Epithelial cell of prostate (primary cell): ENCODE data around the gene ATP6V0E1.

Experiments used
- DNase-seq: peaks from one replicate; pipeline ENCODE4 v3.0.0-alpha.2; 2011; ENCODE audit warnings: low read depth, low spot score
- H3K27ac ChIP-seq: fragments of 450-650 bp; 2 replicates; pipeline ENCODE4 v1.5.1; 2017; ENCODE audit warnings: mild to moderate bottlenecking

ATP6V0E1 gene

DNA sequence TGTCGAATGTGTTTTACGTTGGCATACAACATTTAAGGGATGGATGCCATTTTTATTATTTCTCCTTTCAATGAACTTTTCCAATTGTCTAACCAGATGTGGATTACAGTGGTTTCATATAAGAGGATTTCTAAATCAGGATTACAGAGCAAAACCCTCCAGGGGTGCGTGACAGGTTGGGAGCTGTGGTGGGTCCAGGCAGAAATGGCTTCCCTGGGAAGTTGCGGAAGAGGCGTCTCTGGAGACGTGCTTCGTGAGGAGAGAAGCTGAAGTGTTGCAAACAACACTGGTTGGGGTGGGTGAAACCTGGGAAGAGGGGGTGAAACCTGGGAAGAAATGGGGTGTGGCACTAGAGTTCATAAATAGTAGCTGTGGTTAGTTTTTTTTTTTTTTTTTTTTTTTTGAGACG is 28.8 kb upstream of the ATP6V0E1 start:
- H3K27ac ChIP-seq = peak overlapping the region; percentile 93
- no peak for DNase-seq

GRCh38 chr5:172956228-172956627 is 27.3 kb upstream of the ATP6V0E1 start:
- DNase-seq = no peak
- peak overlapping the region; percentile 93 for H3K27ac ChIP-seq

DNA sequence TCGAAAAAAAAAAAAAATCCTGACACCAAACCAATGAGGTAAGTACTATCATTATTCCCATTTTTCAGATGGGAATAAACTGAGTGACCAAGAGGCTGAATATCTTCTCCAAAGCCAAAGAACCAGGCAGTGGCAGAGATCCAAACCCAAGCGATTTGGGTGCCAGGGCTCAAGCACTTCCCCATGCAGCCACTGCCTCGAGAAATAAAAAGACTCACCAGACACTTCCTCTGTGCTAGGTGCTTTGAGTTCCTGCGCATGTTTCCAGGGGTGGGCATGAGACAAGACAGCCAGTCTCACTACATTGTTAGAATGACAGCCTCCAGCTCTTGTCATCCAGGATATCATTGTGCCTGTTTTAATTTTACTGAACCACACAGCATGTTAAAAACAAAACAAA is 26.6 kb upstream of the ATP6V0E1 start:
- no peak for DNase-seq
- H3K27ac ChIP-seq = peak overlapping the region; percentile 93

GRCh38 chr5:172957458-172957857 is 26.1 kb upstream of the ATP6V0E1 start:
- DNase-seq = no peak
- H3K27ac ChIP-seq = peak overlapping the region; percentile 93

DNA sequence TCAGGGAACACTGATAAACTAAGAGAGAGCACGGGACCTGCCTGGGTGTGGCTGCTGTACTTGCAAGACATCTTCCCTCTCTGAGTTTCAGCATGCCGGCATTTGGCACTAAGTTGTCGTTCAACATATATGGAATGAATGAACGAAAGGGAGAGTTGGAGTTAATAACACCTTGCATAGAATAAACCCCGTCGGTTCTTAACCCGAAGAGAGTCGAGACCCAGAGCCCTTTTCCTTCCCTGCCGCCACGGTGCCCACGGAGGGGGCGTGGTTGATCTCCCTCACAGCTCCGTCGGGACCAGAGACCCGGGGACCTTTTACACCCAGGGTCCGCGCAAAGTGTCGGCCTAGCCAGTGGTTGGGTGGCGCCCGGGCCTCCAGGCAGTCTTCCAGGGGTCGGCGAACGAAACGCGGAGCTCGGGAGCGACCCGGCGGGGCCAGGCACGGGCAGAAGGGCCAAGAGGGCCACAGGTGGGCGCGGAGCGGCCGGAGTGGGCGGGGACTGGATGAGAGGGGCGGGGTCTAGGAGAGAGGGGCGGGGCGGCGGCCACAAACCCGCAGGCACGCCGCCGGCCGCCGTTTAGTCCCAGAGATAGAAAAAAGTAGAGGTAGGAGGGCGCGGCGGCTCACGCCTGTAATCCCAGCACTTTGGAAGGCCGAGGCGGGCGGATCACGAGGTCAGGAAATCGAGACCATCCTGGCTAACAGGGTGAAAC is 25.1 kb upstream of the ATP6V0E1 start:
- DNase-seq = no peak
- peak overlapping the region; percentile 93 for H3K27ac ChIP-seq

DNA sequence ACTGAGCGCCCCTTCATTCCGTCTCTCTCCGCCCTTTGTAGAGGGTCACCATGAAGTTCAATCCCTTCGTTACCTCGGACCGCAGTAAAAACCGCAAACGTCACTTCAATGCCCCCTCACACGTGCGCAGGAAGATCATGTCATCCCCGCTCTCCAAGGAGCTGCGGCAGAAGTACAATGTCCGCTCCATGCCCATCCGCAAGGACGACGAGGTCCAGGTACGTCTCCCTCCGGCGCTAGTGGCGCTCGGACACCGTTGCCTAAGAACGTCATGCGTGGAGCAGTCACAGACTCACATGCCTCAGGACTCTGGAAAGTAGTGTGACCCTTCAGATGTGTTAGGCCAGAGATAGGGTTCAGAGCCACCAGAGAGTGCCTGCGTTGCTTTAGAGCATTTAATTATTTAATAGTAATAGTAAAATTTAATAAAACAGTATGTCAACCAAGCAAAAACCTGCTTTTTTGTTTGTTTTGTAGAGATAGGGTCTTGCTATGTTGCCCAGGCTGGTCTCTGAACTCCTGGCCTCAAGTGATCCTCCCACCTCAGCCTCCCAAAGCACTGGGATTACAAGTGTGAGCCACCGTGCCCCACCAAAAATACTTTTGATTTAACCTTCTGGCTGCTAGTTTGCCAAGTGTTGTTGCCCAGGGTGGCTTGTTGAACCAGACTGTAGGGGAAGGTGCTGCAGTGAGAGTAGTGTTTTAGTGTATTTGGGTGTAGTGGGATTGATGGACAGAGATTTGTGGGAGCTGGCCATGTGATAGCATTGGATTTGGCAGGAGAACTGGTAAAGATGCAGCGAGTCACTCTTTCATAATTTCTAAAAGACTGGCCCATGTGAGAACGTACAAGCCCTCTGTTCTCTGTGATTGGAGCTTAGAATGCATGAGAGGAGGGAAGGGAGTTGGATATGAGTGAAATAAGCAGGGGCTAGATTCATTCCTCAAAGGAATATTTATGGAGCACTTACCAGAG is 23.5 kb upstream of the ATP6V0E1 start:
- H3K27ac ChIP-seq = peak overlapping the region; percentile 93
- DNase-seq = no peak

GRCh38 chr5:172969921-172970320 is 13.7 kb upstream of the ATP6V0E1 start:
- H3K27ac ChIP-seq = no peak overlapping the region

DNA sequence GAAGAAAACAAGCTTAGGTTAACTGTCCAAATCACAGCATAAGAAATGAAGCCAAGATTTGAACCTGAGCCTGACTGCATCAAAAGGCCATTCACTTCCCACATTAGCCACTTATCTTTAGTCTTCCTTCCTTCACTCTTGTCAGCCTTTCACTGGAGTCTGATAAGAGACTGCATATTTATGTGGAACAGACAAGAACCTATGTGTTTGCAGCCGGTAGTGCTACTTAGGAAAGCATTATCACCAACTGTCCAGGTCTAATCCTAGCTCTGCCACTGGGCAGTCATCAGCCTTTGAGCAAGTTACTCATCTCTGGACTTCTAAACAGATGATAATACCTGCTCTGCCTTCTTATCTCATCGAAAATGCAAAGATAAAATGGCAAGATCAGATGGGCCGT is 12.1 kb upstream of the ATP6V0E1 start:
- no peak overlapping the region for H3K27ac ChIP-seq
- no peak for DNase-seq

More at GRCh38 chr5:172969921-172970320, 13.7 kb upstream of the ATP6V0E1 start:
- no peak for DNase-seq

DNA sequence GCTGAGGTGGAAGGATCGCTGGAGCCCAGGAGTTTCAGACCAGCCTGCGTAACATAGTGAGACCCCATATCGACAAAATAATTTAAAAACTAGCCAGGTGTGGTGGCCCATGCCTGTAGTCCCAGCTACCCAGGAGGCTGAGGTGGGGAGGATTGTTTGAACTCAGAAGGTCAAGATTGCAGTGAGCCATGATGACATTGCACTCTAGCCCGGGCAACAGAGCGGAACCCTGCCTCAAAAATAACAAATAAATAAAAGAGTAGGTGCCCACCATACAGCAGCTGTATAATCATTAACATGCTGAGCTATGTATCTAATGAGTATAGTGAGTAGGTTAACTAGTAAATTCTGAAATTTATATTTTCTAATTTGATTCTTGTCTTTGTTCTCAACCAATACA is 11.0 kb upstream of the ATP6V0E1 start:
- H3K27ac ChIP-seq = no peak overlapping the region
- no peak for DNase-seq

- DNase-seq = no peak
- no peak overlapping the region for H3K27ac ChIP-seq
Observed at GRCh38 chr5:172973127-172973916, 10.2 kb upstream of the ATP6V0E1 start.

GRCh38 chr5:172973931-172974330 is 9.6 kb upstream of the ATP6V0E1 start:
- H3K27ac ChIP-seq = no peak overlapping the region
- DNase-seq = no peak

DNA sequence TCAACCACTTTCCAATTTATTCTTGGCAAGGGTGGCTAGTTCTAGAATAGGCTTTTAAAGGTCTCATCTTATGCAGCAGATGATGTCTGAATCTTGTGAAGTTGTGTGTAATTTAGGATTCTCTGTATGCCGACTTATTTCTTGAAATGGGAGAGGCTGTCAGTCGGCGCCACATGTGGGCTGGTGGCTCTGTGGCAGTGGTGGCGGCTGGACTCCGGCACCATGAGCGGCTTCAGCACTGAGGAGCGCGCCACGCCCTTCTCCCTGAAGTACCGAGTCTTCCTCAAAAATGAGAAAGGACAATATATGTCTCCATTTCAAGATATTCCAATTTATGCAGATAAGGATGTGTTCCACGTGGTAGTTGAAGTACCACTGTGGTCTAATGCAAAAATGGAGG is 8.3 kb upstream of the ATP6V0E1 start:
- no peak for DNase-seq
- no peak overlapping the region for H3K27ac ChIP-seq

DNA sequence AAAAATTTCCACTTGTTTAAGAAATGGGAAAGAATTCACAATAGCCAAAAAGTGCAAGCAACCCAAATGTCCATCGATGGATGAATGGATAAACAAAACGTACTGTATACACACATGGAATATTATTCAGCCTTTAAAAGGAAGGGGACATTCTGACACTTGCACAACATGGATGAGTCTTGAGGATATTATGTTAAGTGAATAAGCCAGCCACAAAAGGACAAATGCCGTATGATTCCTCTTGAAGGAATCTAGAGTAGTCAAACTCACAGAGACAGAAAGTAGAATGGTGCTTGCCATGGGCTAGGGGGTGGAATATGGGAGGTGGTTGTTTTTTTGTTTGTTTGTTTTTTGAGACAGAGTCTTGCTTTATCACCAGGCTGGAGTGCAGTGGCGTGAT is 3.8 kb upstream of the ATP6V0E1 start:
- peak overlapping the region; percentile 10 for H3K27ac ChIP-seq
- peak; percentile 22 for DNase-seq

DNA sequence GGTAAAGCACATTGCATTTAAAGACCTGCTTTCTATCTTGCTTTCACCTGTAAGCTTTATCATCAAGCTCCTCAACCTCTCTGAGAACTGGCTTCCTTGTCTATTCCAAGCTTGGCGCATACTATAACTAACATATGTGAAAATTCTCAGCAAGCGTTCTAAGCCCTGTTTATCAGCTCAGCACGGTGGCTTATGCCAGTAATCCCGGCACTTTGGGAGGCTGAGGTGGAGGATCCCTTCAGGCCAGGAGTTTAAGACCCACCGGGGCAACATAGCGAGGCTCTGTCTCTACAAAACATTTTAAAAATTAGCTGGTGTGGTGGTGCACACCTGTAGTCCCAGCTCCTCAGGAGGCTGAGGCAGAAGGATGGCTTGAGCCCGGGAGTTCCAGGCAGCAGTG is 1.6 kb upstream of the ATP6V0E1 start:
- no peak overlapping the region for H3K27ac ChIP-seq
- no peak for DNase-seq

DNA sequence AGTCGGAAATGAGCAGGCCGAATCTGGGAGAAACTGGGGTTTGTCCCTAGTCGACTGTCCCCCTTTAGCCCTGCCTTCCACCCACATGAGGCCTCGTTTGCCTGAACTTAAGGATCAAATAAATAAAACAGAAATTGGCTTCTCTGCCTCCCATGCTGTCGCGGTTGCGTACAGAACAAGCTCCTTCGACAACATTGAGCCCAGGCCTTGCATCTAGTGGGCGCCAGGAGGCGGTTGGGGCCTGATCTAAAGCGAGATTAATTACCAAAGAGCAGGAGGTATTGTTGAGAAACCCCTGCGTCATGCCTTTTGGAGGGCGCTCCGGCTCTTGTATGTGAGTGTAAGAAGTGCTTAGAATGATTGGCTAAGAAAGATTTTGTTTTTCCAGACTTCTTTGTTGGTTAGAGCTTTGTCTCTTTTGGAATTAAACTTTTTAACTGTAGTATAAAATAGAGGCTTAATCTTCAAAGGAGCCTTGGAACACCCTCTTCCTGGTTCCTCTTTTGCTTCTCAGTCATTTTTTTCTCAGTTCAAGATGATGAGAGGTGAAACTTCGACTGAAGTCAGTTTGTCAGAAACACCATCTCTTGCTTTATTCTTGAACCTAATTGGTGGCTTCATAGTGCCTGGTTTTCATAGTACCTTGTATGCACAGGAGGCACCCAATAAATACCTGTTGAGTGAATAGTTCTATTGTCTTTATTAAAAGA is 828 bp downstream of the ATP6V0E1 start:
- DNase-seq = peak; percentile 59
- peak overlapping the region; percentile 95 for H3K27ac ChIP-seq

GRCh38 chr5:172985596-172985995 is 2.0 kb downstream of the ATP6V0E1 start:
- DNase-seq = no peak
- H3K27ac ChIP-seq = peak overlapping the region; percentile 95

DNA sequence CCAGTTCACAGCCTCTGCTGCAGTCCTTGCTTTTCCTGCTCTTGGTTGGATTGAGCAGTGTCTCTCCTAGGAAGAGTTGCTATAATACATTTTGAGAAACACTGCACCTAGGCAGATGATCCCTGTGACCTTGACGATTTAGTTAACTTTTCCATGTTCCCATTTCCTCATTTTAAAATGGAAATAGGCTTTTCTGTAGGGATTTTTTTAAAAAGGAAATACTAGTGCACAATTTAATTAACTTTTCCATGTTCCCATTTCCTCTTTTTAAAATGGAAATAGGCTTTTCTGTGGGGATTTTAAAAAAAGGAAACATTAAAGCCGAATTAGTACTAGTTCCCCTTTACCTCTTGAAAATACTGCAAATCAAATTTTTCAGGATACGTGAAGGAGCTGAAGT is 4.7 kb downstream of the ATP6V0E1 start:
- DNase-seq = no peak
- H3K27ac ChIP-seq = no peak overlapping the region

DNA sequence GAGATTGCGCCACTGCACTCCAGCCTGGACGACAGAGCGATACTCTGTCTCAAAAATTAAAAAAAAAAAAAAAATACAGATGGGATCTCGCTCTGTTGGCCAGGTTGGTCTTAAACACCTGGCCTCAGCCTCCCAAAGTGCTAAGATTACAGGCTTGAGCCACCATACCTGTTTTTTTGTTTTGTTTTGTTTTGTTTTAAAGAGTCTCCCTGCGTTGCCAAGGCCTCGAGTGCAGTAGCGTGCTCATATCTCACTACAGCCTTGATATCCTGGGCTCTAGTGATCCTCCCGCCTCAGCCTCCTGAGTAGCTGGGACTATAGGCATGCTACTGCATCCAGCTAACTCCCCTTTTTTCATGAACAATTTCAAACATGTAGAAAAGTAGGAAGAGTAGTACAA is 7.2 kb downstream of the ATP6V0E1 start:
- H3K27ac ChIP-seq = no peak overlapping the region
- DNase-seq = no peak

- no peak for DNase-seq
- H3K27ac ChIP-seq = no peak overlapping the region
Observed at GRCh38 chr5:172994405-172994804, 10.8 kb downstream of the ATP6V0E1 start.
